HG03460 (cell line): ENCODE measurements around the gene SLC9A9.
"Not testable (repeated sequence)": the region's sequence is repeated elsewhere in the genome, so short reads cannot be mapped to it uniquely, and the experiment has no call there.

Experiments used
- ATAC-seq: cut with Tn5 transposase; IDR thresholded peaks from one replicate; pipeline ENCODE4 v1.9.1; 2021; ENCODE audit not compliant: unreplicated experiment

The SLC9A9 gene

DNA sequence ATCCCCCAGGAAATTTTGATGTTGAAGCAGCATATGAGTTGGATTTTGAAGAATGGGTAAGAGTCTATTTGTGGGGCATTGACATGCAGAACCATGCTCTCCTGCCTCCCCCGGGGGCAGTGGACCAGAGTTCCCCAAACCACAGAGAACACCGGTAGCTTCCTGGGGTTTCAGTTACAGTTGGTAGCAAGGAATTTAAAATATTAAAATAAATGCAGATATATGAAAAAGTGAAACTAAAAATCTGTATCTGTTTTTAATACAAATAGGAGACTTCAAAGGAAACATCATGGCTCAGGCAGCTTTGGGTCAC, 37.4 kb downstream of the SLC9A9 start:
- no peak for ATAC-seq

- no peak for ATAC-seq
Observed at GRCh38 chr3:143810166-143810952, 37.9 kb downstream of the SLC9A9 start.

DNA sequence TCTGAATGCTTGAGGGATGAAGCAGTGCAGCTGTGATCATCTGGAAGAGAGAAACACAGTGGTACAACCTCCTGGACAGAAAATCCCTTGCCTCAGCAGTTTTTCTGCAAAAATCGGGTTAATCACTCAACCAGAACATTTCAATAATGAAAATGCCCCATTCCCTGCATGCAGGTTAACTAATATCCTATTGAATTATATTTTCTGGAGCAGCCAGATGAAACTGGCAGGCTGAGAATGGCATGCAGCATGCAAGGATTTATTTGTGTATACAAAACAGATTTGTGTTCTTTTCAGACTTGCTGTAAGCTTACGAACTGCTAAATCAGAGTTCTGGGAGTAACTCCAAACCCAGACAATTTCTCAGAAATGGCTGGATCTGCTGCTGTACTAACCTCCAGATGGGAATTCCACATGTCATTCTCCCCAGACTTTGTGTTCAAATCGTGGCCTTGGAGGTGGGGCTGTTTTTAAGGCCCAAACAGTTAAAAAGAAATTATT, 39.1 kb downstream of the SLC9A9 start:
- no peak for ATAC-seq

- ATAC-seq, result no peak
Observed at GRCh38 chr3:143808030-143808429, 40.2 kb downstream of the SLC9A9 start.

DNA sequence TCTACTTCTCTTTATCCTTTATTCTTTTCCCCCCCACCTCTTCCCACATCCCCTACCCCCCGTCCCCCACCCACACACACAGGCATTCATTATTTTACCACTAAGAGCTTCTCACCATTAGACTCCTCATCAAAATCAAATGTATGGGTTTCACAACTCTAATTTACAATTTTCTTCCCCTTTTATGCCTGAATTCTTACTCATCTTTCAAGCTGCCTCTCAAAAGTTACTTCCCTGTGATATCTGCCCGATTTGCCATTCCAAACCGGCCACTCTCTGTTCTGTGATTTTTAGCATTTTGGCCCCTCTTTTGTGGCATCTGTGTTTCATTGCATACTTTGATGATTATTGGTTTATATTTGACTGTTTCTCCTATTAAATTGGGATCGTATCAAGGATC, 42.2 kb downstream of the SLC9A9 start:
- no peak for ATAC-seq

- not testable (repeated sequence) for ATAC-seq
Observed at GRCh38 chr3:143805476-143805875, 42.8 kb downstream of the SLC9A9 start.

DNA sequence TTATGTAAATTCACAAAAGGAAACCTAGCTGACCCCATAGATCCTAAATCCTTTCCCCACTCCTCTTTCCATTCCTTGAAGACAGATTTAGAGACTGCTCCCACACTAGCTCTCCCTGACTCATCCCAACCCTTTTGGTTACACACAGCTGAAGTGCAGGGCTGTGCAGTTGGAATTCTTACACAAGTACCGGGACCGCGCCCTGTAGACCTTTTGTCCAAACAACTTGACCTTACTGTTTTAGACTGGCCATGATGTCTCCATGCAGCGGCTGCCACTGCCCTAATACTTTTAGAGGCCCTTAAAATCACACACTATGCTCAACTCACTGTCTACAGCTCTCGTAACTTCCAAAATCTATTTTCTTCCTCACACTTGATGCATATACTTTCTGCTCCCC, 47.2 kb downstream of the SLC9A9 start:
- ATAC-seq, result not testable (repeated sequence)

GRCh38 chr3:143798151-143798550, 50.1 kb downstream of the SLC9A9 start:
- not testable (repeated sequence) for ATAC-seq

- ATAC-seq, result no peak
Observed at GRCh38 chr3:143795874-143796273, 52.4 kb downstream of the SLC9A9 start.

DNA sequence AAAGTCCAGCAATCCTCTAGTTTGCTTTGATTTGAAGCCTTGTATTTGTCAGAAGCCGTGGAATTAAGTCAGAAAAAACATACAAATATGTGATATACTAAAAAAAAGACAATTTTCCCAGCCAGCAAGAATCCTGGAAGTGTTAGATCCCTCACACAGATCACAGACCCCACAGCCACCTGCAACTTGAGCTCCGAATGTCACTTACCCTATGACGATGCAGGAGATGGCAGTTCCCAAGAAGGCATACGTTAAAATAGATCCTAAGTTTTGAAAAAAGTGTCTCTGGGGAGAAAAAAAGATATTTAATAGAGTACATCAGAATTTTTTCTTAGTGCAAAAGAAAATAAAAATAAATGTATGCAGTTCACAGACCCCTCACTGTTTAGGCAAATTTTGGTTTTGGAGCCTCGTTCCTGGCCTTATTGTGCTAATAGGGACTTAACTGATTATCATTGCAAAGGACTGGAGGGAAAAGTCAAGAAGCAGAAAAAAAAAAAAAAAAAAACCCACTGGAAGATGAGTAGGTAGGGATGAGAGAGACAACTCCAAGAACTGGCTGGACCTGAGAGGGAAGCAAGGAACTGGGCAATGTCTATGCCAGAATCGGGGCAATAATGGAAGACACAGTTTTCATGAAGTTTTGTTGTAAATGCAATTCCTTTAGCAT, 53.3 kb downstream of the SLC9A9 start:
- no peak for ATAC-seq

- ATAC-seq, result no peak
Observed at GRCh38 chr3:143793971-143794370, 54.3 kb downstream of the SLC9A9 start.

- ATAC-seq, result no peak
Observed at GRCh38 chr3:143791386-143791785, 56.9 kb downstream of the SLC9A9 start.

DNA sequence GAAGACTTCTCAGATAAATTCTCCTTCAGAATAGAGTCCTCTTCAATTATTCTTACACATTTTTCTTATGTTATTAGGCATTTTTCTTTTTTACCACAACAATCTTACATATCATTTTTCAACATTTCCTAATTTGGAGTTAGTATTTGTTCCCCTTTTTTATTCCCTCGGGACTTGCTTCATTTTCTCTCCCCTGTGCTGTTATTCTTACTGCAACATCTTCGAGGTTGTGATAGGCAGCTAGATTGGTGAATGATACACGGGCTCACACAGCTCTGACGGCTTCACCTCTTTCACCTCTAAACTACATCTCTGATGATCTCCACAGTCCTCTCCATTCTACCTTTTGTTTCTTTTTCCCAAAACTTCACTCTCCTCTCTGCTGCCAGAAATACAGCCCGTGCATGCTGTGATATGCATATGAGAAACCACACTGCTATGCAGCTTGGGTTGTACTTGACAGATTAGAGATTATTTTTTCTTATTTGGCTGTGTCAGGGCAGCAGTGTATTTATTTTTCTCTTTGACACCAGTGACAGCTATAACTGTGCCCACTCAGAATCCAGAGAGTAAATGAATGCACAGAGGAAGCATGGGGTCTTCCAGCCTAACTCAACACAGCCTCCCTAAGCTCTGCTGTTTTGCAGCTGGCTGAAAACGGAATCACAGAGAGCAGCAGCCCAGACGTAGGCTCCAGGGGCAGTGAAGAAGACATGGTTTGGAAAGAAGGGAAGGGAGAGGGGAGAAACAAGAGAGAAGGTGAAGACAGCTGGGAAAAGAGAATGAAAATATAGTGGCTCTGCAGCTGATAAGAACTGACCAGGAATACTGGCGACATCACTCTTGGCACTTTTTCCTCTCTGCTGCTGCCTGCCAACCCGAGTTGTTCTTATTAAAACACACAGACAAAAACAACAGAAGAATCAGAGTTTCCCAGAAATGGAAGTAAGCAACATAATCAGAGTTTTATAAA, 61.8 kb downstream of the SLC9A9 start:
- no peak for ATAC-seq

DNA sequence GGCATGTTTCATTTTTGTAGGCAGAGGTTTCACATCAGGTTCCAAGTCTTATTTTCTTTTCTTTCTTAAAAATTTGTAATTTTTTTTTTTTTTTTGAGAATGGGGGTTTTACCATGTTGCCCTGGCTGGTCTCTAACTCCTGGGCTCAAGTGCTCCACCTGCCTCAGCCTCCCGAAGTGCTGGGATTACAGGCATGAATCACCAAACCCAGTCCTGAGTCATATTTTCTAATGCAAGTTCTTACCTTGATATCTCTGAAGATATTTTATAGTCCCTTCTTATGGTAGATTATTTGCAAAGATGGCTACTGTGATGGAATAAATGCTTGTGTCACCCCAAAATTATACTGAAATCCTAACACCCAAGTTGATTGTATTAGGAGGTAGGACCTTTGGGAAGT, 63.8 kb downstream of the SLC9A9 start:
- no peak for ATAC-seq

- no peak for ATAC-seq
Observed at GRCh38 chr3:143783851-143784370, 64.4 kb downstream of the SLC9A9 start.

GRCh38 chr3:143775459-143775858, 72.8 kb downstream of the SLC9A9 start:
- peak; percentile 86 for ATAC-seq

- ATAC-seq, result no peak
Observed at GRCh38 chr3:143771939-143772338, 76.3 kb downstream of the SLC9A9 start.

DNA sequence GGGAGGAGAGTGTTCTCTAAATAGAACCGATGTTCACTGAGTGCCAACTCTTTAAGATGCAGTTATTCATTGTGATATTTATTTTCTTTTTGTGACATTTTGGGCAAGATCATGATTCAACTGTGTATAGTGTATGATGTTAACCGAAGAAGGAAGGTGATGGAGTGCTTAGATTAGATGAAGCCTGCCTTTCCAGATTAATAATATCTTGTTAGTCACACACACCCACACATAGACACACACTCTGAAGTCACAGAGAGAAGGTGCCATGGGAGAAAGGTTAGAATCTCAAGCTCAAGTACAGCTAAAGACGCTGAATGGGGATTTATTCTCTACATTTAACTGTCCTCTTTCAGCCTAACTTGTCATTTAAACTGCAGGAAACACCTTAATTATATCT, 77.0 kb downstream of the SLC9A9 start:
- ATAC-seq, result no peak

DNA sequence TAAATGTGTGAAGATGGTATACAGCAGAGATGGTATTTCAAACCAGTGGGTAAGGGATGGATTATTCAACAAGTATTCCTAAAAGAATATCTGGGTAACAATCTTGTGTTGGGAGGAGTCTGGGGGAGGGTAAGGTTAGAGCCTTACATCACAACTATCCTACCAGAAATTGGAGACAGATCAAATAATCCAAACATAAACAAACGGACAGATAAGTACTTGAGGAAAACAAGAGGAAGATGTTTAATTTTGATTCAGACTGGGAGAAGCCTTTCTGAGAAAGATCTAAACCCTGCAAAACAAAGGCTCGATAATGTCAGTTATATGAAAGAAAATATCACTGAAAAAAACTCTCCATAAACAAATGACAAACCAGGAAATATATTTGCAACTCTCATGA, 77.9 kb downstream of the SLC9A9 start:
- ATAC-seq, result no peak

DNA sequence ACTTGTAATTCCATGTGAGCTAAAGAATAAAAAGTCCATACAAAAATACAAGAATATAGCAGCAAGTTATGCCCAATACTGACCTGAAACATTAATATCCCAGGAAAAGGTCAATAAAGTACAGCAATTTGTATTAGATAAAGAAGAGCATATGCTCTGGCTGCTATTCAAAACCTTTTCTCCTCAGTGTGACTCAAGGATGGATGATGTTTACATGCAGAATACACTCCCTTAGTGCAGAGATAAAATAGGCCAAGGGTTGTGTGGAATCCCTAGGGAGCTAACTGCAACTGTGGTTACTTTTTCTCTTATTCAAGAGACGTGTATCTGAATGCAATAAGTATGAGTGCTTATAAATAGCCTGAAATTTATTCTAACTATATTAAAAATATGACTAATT, 78.7 kb downstream of the SLC9A9 start:
- ATAC-seq, result no peak

DNA sequence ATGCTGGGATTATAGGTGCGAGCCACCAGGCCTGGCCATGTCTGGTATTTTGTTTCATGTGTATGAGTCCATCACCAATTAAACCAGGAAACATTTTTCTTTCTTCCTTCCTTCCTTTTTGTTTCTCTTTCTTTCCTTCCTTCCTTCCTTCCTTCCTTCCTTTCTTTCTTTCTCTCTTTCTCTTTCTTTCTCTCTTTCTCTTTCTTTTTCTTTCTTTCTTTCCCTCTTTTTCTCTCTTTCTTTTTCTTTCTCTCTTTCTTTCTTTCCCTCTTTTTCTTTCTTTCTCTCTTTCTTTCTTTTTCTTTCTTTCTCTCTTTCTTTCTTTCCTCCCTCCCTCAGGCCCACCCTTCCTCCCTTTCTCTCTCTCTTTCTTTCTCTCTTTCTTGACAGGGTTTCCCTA, 83.4 kb downstream of the SLC9A9 start:
- no peak for ATAC-seq
